Stimulated activated CD4-positive, alpha-beta T cell treated with anti-CD3 and anti-CD28 coated beads, TNF-alpha, amount 100 ng/mL, for 4 hours (primary cell): ENCODE measurements around the gene SPATS2.

ENCODE experiments used
- DNase-seq, 3 experiments: peaks; one replicate each; pipeline ENCODE4 v3.0.0-alpha.2; 2020; ENCODE audit warnings: low read depth in 3 of 3

SPATS2 gene

DNA sequence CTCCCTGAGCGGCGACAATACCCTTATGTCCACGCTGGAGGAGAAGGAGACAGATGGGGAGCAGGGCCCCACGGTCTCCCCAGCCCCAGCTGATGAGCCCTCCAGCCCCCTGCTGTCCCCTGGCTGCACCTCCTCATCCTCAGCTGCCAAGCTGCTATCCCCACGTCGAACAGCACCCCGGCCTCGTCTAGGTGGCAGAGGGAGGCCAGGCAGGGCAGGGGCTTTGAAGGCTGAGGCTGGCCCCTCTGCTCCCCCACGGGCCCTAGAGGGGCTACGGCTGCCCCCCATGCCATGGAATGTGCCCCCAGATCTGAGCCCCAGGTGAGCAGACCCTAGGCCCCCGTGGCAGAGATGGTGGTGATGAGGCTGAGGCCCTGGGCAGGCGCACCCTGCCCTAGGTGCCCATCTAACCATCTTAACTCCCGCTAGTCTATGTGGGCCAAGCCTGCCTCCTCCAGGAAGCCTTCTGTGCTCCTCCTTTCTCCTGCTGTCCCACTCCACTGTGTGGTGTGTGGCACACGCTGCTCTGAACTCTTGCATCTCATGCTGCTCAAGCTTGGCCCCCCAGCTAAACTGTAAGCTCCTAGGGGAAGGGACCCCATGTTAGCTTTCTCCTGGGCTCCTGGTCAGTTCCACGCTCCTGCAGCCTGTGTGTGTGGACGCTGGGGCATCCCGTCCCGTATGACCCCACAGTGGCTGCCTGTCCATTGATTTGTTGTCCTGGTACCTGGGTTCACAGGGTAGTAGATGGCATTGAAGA lies 188.5 kb downstream of the SPATS2 start:
- DNase-seq: no peak

DNA sequence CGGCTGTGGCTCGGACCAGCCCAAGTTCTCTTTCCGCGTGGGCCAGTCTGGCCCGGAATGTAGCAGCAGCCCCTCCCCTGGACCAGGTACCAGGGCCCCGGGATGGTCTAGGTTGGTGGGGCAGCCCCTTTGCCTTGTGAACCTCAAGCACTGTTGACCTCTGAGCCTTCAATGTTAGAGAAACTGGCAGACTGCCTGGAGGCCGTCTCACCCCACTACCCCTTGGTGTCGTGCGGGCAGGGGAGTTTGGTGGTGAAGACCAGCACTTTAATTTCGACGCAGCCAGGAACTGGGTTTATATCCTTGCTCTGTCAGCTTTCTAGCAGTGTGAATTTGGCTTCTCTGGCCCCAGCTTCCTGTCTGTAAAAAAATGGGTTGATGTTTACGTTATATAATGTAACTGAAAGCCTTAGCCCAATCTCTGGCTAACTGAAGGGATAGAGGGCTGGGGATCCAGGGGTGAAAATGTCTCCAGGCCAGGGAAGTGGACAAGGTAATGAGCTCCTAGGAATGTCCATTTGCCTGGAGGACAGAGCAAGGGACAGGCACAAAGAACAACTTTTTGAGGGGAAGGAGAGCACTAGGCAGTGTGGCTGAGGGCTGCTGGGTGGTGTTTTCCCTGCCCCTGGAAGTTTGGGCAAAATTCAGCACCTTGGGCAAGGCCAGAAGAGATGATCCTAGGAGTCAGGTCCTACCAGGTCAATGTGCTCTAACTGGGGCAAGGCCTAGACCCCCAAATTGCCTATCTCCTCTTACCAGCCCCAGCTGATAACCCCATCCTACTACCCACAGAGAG lies 189.3 kb downstream of the SPATS2 start:
- no peak for DNase-seq

DNA sequence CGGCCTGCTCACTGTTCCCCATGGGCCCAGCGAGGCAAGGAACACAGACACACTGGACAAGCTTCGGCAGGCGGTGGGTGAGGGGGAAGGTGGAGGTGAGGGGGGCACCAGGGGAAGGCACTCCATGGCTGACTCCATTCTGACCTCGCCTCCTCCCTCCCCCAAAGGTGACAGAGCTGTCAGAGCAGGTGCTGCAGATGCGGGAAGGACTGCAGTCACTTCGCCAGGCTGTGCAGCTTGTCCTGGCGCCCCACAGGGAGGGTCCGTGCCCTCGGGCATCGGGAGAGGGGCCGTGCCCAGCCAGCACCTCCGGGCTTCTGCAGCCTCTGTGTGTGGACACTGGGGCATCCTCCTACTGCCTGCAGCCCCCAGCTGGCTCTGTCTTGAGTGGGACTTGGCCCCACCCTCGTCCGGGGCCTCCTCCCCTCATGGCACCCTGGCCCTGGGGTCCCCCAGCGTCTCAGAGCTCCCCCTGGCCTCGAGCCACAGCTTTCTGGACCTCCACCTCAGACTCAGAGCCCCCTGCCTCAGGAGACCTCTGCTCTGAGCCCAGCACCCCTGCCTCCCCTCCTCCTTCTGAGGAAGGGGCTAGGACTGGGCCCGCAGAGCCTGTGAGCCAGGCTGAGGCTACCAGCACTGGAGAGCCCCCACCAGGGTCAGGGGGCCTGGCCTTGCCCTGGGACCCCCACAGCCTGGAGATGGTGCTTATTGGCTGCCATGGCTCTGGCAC lies 190.1 kb downstream of the SPATS2 start:
- DNase-seq: no peak

DNA sequence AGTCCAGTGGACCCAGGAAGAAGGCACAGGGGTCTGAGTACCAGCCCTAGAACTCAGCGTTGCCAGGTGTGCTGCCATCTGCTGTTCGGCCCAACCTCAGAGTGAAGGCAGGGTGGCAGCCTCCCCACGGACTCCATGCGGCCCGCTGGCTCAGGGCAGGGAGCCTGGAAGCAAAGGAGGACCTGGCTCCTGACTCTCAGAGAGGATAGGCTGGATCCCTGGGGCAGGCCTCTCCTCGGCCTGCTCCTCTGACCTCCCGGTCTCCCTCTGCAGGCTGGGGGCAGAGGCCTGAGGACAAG lies 190.6 kb downstream of the SPATS2 start:
- DNase-seq: no peak

DNA sequence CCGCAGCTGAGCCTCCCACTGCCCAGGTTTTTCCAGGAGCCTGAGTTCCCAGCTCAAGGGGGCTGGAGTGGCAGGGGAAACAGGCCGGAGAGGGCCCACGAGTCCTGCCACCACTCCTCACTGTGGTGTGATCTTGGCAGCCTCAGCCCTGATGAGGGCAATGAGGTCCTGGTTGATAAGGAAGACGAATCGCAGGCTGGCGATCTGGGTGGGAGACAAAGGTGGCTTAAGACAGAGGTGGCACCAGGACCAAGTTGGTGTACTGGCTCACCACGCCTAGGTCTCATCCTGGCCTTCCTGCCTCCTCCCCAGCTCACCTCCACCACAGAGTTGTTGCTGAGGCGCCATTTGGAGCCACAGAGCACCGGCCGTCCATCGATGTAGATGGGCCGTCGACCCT lies 191.3 kb downstream of the SPATS2 start:
- DNase-seq: no peak

DNA sequence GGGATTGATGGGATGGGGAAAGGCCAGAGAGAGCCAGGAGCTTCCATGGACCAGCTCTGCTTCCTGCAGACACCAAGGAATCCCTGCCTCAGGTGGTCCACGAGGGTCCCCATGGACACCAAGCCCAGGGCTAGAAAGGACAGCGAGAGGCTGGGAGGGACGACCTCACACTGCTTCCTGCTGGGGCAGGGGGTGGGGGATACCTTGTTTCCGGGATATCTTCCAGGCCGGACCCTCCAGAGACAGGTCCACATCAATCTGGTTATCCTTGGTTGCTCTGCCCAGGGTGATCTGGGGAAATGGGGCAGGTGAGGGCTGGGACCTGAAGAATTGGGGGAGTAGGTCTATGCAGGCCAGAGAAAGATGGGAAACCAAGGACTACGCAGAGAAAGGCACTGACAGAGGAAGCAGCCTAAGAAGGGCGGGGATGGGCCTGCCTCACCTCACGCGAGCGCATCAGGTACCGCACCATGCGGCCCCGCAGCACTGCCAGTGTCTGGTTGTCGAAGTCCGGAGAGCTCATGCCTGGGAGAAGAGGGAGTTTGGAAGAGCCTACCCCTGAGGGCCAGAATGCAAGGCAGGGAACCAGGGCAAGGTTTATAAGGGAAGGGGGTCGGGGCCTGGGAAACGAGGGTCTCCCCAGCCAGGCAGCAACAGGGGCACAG lies 191.9 kb downstream of the SPATS2 start:
- DNase-seq: no peak

DNA sequence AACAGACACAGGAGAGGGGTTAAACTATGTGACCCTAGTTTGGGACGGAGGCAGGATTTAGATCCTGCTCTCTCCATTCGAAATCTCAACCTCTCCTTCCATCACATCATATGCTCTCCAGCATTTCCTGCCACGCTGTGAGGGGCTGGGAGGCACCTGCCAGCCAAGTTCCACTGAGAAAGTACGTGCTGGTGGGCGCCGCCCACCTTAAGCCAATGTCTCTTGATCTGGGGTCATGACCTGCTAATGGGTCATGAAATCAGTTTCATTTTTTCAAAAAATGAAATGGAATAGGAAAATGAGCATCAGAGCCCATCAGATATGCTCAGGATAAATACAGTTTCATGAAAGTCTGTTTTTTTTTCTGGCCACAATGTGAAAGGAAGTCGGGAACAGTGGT lies 193.4 kb downstream of the SPATS2 start:
- DNase-seq: no peak

DNA sequence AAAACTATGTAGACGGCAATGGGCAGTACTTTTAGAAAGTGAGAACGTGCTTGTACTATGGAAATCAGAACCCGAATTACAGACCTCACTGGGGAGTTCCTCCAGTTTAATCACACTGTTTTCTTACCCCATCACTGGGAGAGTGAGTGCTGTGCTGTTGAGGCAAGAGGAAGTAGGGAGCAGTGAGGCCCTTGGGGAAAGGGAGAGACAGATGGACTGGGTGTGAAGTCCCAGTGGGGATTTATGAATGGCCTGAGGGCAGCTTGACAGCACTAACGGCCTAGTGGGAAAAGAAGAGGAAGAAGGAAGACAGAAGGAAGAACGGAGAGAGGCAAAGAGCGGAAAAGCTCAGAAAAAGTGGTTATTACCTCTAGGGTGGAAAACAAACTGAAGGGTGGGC lies 195.0 kb downstream of the SPATS2 start:
- no peak for DNase-seq

DNA sequence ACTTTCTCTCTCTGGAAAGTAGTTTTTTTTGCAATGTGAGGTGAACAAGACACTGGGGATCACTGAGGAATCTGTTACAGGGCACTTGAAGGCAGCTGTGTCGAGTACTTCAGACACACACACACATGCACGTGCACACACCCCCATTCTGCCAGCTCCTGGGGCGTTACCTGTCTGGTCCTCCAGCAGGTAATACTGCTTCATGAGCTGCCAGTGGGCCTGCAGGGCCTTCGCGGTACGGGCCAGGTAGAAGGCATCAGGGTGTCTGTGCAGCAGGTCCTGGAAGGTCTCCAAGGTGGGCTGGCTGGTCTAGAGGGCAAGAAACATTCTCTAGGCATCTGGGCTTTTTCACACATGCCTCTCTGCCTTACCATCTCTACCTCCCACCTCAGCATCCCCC lies 195.6 kb downstream of the SPATS2 start:
- no peak for DNase-seq

DNA sequence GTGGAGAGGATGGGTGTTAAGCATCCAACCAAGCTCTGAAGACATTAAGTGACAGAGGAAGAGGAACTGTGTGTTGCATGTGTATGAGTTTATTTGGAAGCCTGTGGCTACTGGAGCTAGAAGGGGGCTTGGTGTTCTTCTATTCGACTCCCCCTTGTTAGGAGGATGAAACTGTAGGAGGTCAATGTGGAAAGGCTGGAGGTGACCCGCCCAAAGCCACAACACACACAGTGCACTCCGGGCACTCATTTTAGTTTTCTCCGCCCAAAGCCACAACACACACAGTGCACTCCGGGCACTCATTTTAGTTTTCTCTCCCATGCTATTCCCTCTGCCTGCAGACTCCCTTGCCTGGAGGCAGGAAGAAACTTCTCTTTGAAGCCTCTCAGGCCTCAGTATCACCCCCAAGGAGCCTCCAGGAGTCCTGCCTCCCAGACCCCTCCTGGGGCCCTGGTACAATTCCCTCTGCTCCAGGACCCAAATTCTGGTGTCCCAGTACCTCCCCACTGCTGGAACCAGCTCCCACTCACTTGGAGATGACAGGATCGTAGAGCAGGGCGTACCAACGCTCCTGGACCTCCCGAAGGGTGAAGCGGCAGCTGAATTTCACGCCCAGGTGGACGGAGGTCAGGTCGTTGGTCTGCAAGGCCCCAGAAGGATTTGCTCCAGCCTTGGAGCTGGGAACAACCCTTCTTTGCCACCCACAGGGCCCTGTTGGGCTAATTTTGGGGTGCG lies 196.9 kb downstream of the SPATS2 start:
- no peak for DNase-seq

DNA sequence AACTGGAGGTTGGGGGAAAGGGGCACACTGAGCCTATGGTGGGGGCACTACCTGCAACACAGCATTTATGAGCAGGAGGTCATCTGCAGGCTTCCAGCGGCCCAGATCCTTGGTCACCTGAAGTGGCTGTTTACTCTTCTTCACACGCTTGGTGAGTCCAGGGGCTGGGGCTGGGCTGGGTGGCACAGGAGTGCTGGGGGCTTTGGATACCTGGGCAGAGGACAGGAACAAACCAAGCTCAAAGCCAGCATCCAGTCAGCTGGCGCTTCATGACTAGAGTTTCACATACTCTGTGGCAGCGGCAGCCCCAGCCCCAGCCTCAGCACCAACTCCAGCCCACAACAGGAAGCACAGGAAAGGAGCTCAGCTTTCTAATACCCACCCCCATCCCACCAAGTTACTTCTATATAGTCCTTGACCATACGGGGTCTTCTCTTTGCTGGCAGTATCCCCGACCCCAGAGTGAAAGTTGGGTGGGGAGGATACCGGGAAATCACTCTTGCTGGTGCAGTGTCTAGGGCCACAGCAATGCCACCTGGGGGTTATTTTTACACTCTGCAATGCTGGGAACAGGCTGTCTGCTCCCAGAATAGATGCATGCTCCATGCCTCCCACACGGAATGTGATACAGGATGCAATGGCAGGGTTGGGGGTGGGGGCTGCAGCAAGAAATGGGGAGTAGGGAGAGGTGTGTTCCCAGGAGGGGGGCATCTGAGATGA lies 197.6 kb downstream of the SPATS2 start:
- no peak for DNase-seq

DNA sequence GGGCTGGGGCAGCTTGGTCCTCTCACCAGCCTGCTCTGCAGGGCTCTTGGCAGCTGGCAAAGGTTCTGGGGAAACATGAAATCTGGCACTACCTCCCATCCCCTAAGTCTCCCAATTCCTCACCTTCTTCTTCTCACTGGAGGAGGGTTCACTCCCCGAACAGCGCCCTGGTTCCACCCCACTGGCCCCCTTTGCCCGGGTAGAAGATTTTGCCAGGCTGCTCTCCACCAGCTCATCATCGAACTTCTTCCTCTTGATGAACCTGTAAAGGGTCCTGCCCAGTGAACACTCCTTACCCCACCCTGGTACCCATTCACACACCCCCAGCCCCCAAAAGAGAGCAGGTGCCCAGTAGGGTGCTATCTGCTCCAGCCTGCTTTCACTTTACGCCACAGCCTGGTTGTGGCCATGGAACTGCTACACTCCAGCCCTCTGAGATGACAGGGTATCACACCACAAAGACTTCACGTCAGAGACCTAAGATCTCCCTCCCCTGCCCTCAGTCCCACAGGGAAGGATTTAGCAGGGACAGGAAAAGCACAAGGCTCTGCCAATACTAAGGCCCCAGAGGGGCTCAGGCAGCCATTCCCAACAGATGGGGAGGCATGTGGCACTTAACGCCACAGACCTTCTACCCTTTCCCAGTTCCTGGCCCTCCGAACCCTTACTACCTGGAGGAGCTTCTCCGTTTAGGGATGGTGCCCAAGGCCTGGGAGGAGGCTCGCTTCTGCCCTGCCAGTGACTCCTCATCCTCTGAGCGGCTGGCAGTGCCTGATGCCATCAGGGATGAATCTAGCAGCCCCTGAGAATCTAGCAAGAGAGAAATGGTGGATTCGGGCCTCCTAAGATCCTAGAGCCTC lies 198.4 kb downstream of the SPATS2 start:
- no peak for DNase-seq

DNA sequence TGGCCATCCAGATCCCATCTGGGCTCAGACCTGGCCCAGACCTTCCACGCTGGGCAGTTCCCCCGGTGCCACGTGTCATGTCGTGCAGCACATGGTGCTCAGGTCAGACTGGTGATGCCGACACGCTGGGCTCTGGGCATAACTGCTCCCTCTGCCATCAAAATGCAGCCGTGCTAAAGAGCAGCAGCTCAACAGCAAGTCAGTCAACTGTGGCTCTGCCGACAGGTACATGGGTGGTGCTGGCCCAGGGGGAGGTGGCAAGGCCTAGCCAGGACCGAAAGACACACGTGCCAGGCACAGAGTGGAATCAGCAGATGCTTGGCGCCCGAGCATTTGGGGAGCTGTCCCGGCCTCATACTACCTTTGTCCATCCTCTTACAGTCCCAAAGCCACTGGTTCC lies 199.1 kb downstream of the SPATS2 start:
- no peak for DNase-seq

DNA sequence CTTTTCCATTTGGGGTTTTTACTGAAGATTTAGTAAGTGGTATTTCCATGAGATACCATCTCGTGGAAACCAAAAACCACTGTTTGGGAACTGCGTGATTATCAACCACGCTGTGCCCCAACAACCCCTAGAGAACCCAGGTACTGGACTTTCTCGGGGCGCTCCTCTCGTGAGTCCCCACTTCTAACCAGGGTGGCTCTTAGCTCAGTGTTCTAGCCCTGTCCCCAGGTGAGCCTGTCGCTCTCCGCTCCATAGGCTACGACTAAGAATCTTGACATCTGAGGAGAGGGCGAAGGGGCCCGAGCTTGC lies 200.0 kb downstream of the SPATS2 start:
- no peak for DNase-seq

DNA sequence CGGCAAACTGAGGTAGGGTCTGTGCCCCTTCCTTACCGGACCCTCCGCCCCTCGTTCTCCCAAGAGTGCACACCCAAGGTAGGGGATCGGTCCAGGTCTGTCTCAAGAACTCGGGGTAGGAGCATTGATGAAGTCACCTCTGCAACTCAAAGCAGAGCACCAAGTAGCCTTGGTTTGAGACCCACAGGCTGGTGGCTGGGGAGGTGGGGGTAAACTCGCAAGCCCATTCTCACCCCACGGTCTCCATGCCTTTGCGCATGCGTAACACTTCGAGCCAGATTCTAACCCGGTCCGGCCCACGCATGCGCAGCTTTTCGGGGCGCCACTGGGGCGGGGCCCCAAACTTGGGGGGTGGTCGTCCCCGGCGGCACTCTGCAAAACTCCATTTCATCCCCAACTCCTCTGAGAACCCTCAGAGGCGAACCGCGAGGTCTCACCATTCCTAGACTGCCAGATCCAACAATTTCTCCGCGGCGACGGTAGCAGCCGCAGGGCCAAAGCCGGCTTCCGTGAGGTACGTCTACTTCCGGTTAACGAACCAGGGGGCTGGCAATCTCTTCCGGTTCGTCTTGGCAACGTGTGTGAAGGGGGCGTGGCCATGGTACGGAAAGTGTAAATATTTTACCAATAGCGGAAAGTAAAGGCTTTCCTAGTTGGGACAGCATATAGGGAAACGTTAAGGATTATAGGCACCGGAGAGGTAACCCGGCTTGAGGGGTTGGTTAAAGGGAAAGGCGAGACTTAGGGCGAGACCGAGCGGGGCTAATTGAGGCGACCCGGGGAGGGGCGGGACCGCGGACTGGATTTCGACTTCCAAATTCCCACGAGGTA lies 200.6 kb downstream of the SPATS2 start, which contains the start of gene MCRS1:
MCRS1 (minus strand) TSS at position 532 of the 831 bp plus-strand sequence. CDS start 1,411 bp downstream, outside the sequence.
- DNase-seq: peak; percentile 78 to 85 (median 80)

DNA sequence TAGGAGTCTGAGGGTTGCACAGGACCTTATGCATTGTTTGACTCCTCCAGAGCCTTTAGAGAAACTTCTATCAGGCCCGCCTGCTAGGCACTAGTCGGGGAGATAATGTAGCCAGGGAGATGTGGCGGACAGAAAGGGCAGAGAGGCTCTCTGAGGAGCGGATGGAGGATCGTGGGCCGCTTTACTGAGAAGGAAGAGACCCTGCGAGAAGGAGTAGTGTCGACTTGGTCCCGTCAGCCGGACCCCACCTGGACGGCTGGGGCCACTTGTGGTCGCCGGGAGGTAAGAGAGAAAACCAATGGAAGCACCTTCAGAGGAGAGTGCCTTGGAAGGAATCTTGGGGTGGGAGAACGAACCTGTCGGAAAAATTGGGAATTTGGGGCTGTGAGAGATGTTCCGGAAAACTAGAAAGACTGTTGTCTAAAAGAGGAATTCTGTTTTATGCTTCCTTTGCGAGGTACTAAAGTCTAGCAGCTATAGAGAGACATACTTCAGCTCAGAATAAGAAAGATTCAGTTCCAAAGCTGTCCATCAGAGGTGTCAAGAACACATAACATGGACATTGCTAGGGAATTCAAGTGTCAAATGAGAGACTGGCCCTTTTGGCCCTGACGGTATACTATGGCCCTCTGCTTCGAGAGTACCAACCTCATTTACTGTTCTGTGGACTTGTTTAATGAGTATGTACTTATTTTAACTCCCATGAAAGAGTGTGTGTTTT lies 201.3 kb downstream of the SPATS2 start:
- no peak for DNase-seq
